Measurements from ENCODE around the gene SLC13A2. TPM values are rescaled to one million over a fixed set of nuclear protein-coding genes. Genes with fewer than 3 reads are reported as not detected.

The SLC13A2 gene
- total and polyA plus RNA-seq, 2 experiments from 2014 or later = not detected

GRCh38 chr17:28500712-28501379 lies 27.4 kb downstream of the SLC13A2 start:
- H4K20me1 ChIP-seq (replicated peaks; ENCODE audit: insufficient read depth) = no peaks in the 10 kb centered on the region
- Mint-ChIP-seq H3K27me3 (ENCODE audit: insufficient read depth, low read depth, poor library complexity) (peaks cover 8% of the 10 kb centered on the region), H3K36me3 (ENCODE audit: low read depth) (no peaks in the 10 kb centered on the region), H3K9me3 (no peaks in the 10 kb centered on the region; the same call in 2 of the 3 replicates), H3K27ac (no peak overlapping the region), H3K4me1 (peaks cover 28% of the 10 kb centered on the region), H3K4me3 (no peak overlapping the region)
- ATAC-seq = peak; percentile 35
- H2AFZ ChIP-seq = peak overlapping the region; percentile 92; the same call in 1 of the 2 replicates
- no peak overlapping the region for H3K4me3 ChIP-seq
- no peak overlapping the region for H3K4me2 ChIP-seq
- no peak for DNase-seq (ENCODE audit: low spot score)
- H3K27me3 ChIP-seq (ENCODE audit: insufficient read depth) = no peaks in the 10 kb centered on the region
- no peaks in the 10 kb centered on the region for H3K9me2 ChIP-seq (ENCODE audit: insufficient read depth)
- H3K27ac ChIP-seq (ENCODE audit: low read depth) = no peak overlapping the region
- H3K79me2 ChIP-seq (replicated peaks; ENCODE audit: insufficient read depth) = no peaks in the 10 kb centered on the region
- no peaks in the 10 kb centered on the region for H3K36me3 ChIP-seq (ENCODE audit: insufficient read depth)
- H3F3A ChIP-seq (replicated peaks; ENCODE audit: low read depth) = no peaks in the 10 kb centered on the region
- TF ChIP-seq ETS1 (IDR thresholded peaks at IDR 0.05) = no peak
- TF ChIP-seq REST (IDR thresholded peaks at IDR 0.05; ENCODE audit: unreplicated experiment) = no peak
- TF ChIP-seq POLR2AphosphoS5 (IDR thresholded peaks at IDR 0.05; ENCODE audit: low read depth) = no peak
- TF ChIP-seq EZH2 (IDR thresholded peaks at IDR 0.05; ENCODE audit: low read depth, unreplicated experiment) = no peak
- no peak for TF ChIP-seq JUNB (IDR thresholded peaks at IDR 0.05; ENCODE audit: unreplicated experiment)
- no peak for TF ChIP-seq STAT1 (IDR thresholded peaks at IDR 0.05; ENCODE audit: unreplicated experiment)
- no peak for TF ChIP-seq EZH2phosphoT487 (IDR thresholded peaks at IDR 0.05; ENCODE audit: unreplicated experiment)
- no peak for TF ChIP-seq ZNF331 (CRISPR knock-in tag; IDR thresholded peaks at IDR 0.05; ENCODE audit: low read depth)
- no peak for TF ChIP-seq NANOG (IDR thresholded peaks at IDR 0.05; ENCODE audit: borderline replicate concordance)
- TF ChIP-seq ZNF462 (CRISPR knock-in tag; IDR thresholded peaks at IDR 0.05) = no peak
- TF ChIP-seq CTCF (conservative IDR thresholded peaks at IDR 0.05; ENCODE audit: low read depth in 2 of 2) = no peak
- peaks cover 11% of the 10 kb centered on the region; the same call in 1 of the 2 replicates for H3K4me1 ChIP-seq (ENCODE audit: insufficient read depth)

All from GM23338 (cell line).